A549 (cell line): Measurements from ENCODE around the gene NCOA4. TPM values are rescaled to one million over a fixed set of nuclear protein-coding genes. Genes with fewer than 3 reads are reported as not detected.
"Not testable (repeated sequence)": the region's sequence is repeated elsewhere in the genome, so short reads cannot be mapped to it uniquely, and the experiment has no call there.

ENCODE experiments used
- ATAC-seq, 2 experiments: fragments of 200-7000 bp in 1 of 2; fragments of >200 bp in 1 of 2; cut with Nextera tagmentation in 1 of 2; cut with Tn5 transposase in 1 of 2; 3 replicates each; pipeline versions ENCODE4 v1.8.0 to v1.9.1; 2018 to 2020; ENCODE audit warnings: mild to moderate bottlenecking in 1 of 2, moderate library complexity in 1 of 2
- CTCF ChIA-PET: fragments of 300-600 bp; sonication (Branson Sonifier 250); formaldehyde crosslinking; extraction: SDS; loops from one replicate; lab custom pipeline; 2021; ENCODE audit warnings: antibody characterized with exemption, inconsistent platforms; lab: Yijun Ruan, JAX
- POLR2A ChIA-PET: fragments of 350-600 bp; formaldehyde crosslinking; extraction: SDS; loops from one replicate; lab custom pipeline; 2021; ENCODE audit warnings: antibody characterized with exemption, inconsistent platforms; lab: Yijun Ruan, JAX
- DNase-seq, 2 experiments: peaks; one replicate each; pipeline versions ENCODE4 v3.0.0 to v3.0.0-alpha.2; 2011 to 2016; ENCODE audit warnings: low read depth in 1 of 2, low spot score in 1 of 2
- FAIRE-seq: peaks from 2 replicates; lab custom pipeline; 2011; peaks lifted over from hg19 to GRCh38; lab: Jason Lieb, UNC
- H3K27ac ChIP-seq, 2 experiments: fragments of >200 bp; sonication (Bioruptor Twin); formaldehyde crosslinking; 3 replicates each; pipeline ENCODE4 v1.5.1; 2016 to 2017
- H3K4me1 ChIP-seq: fragments of >200 bp; sonication (Bioruptor Twin); formaldehyde crosslinking; 3 replicates; pipeline ENCODE4 v1.6.1; 2016
- H3K4me2 ChIP-seq: fragments of >200 bp; sonication (Bioruptor Twin); formaldehyde crosslinking; 3 replicates; pipeline ENCODE4 v1.6.1; 2016
- H3K4me3 ChIP-seq: fragments of >200 bp; sonication (Bioruptor Twin); formaldehyde crosslinking; 3 replicates; pipeline ENCODE4 v1.5.1; 2016
- H3K9me3 ChIP-seq: fragments of >200 bp; sonication (Bioruptor Twin); formaldehyde crosslinking; 3 replicates; pipeline ENCODE4 v1.6.1; 2016
- BCL3 ChIP-seq: fragments of >200 bp; sonication (Bioruptor Twin); formaldehyde crosslinking; IDR thresholded peaks from 3 replicates; pipeline ENCODE4 v1.6.1; 2016
- CHD4 ChIP-seq: fragments of 200-600 bp; sonication (generic); IDR thresholded peaks from 2 replicates; pipeline ENCODE4 v1.6.1; 2016; ENCODE audit warnings: antibody characterized with exemption, mild to moderate bottlenecking, borderline replicate concordance
- FOSL2 ChIP-seq, 2 experiments: fragments of 450-650 bp in 1 of 2; fragments of >200 bp in 1 of 2; sonication (Bioruptor Twin) in 1 of 2; formaldehyde crosslinking; IDR thresholded peaks; 2 replicates each; pipeline versions ENCODE4 v1.5.0 to v1.6.1; 2016 to 2020; ENCODE audit warnings: mild to moderate bottlenecking in 1 of 2, moderate library complexity in 1 of 2
- FOXS1 ChIP-seq: fragments of 250-450 bp; sonication (Bioruptor Pico); IDR thresholded peaks from 2 replicates; pipeline ENCODE4 v1.5.0; 2020; ENCODE audit warnings: mild to moderate bottlenecking, moderate library complexity
- HEYL ChIP-seq: fragments of 250-450 bp; sonication (Bioruptor Pico); IDR thresholded peaks from 2 replicates; pipeline ENCODE4 v1.8.0; 2021; ENCODE audit warnings: mild to moderate bottlenecking, moderate library complexity
- HOXA7 ChIP-seq: fragments of 250-450 bp; sonication (Bioruptor Pico); IDR thresholded peaks from 2 replicates; pipeline ENCODE4 v1.5.0; 2020; ENCODE audit warnings: mild to moderate bottlenecking, moderate library complexity
- KDM1A ChIP-seq: fragments of 200-600 bp; sonication (generic); IDR thresholded peaks from 2 replicates; pipeline ENCODE4 v1.6.1; 2016; ENCODE audit warnings: low read depth, mild to moderate bottlenecking
- MAFK ChIP-seq: fragments of 450-650 bp; IDR thresholded peaks from 2 replicates; pipeline ENCODE4 v1.6.1; 2014; ENCODE audit not compliant: partially characterized antibody
- NFE2L2 ChIP-seq: fragments of 150-350 bp; conservative IDR thresholded peaks from 2 replicates; pipeline ENCODE4 v1.6.1; 2014; ENCODE audit warnings: low read length
- NPAS2 ChIP-seq: fragments of 250-450 bp; sonication (Bioruptor Pico); IDR thresholded peaks from 2 replicates; pipeline ENCODE4 v1.8.0; 2022; ENCODE audit warnings: mild to moderate bottlenecking, moderate library complexity, borderline replicate concordance
- NR3C1 ChIP-seq: fragments of >200 bp; sonication (Bioruptor Twin); formaldehyde crosslinking; IDR thresholded peaks from 3 replicates; pipeline ENCODE4 v1.6.1; 2017
- PHF8 ChIP-seq: fragments of 200-600 bp; sonication (generic); IDR thresholded peaks from 2 replicates; pipeline ENCODE4 v1.6.1; 2016; ENCODE audit warnings: low read depth, mild to moderate bottlenecking, antibody characterized with exemption, moderate library complexity, borderline replicate concordance
- RAD21 ChIP-seq, 2 experiments: fragments of >200 bp in 1 of 2; sonication (Bioruptor Twin) in 1 of 2; formaldehyde crosslinking in 1 of 2; IDR thresholded peaks in 1 of 2; conservative IDR thresholded peaks in 1 of 2; 2 replicates in 1 of 2; 3 replicates in 1 of 2; pipeline ENCODE4 v1.6.1; 2012 to 2018; ENCODE audit warnings: inconsistent platforms in 1 of 2
- REST ChIP-seq: fragments of 200-600 bp; sonication (generic); IDR thresholded peaks from 2 replicates; pipeline ENCODE4 v1.6.1; 2016; ENCODE audit warnings: antibody characterized with exemption, mild to moderate bottlenecking, moderate library complexity
- RNF2 ChIP-seq: fragments of 200-600 bp; sonication (generic); IDR thresholded peaks from 2 replicates; pipeline ENCODE4 v1.6.1; 2016; ENCODE audit warnings: low read depth, mild to moderate bottlenecking, antibody characterized with exemption, moderate library complexity, borderline replicate concordance
- ZFP36 ChIP-seq: fragments of 450-650 bp; IDR thresholded peaks from 2 replicates; pipeline ENCODE4 v1.6.1; 2014; ENCODE audit warnings: borderline replicate concordance; ENCODE audit not compliant: partially characterized antibody
- WGBS: methylation state at CpG from one replicate; pipeline ENCODE4 v1.1.6; 2017; ENCODE audit errors: missing lambda C conversion rate; 5-methylcytosine and 5-hydroxymethylcytosine counted together
- polyA plus RNA-seq, 4 experiments: library from polyadenylated mRNA; depleted of rRNA in 3 of 4; stranded (reverse); fragments of >200 nt; fragmentation: RNase III in 1 of 4; extraction: RNeasy Plus Mini Kit Qiagen cat#74134 plus additional on column Dnase treatment in 1 of 4; gene quantifications; 2 replicates in 3 of 4; 3 replicates in 1 of 4; pipeline ENCODE4 v1.2.3, GENCODE V29; 2011 to 2017

Gene NCOA4
- polyA plus RNA-seq, 2 of the 4 experiments (the other 2 are of a cell fraction): 72.1 to 112 TPM

- no peak overlapping the region for H3K4me2 ChIP-seq
- 86% methylated on average over 9 of the region's 9 CpGs for WGBS
- peaks cover 20% of the 10 kb centered on the region for H3K4me1 ChIP-seq
- no peak overlapping the region for H3K27ac ChIP-seq
- POLR2A ChIA-PET: no interaction called here
- ATAC-seq: no peak
- FAIRE-seq: no peak
- no peak for TF ChIP-seq ZFP36
- TF ChIP-seq PHF8: no peak
- no peak for TF ChIP-seq HOXA7
- TF ChIP-seq NR3C1: no peak
- TF ChIP-seq CHD4: no peak
- TF ChIP-seq KDM1A: no peak
- no peak for TF ChIP-seq NPAS2 (CRISPR knock-in tag)
- TF ChIP-seq MAFK: no peak
- no peak for TF ChIP-seq RNF2
- TF ChIP-seq REST: no peak
- TF ChIP-seq FOSL2 (IDR thresholded peaks at IDR 0.05): no peak
- TF ChIP-seq FOSL2 (CRISPR knock-in tag; IDR thresholded peaks at IDR 0.05): no peak
- TF ChIP-seq HEYL (CRISPR knock-in tag): no peak
- no peak for TF ChIP-seq NFE2L2
- TF ChIP-seq RAD21 (conservative IDR thresholded peaks at IDR 0.05 in 1 of 2, IDR thresholded peaks at IDR 0.05 in 1 of 2): no peak
- no peak for TF ChIP-seq BCL3
- TF ChIP-seq FOXS1 (CRISPR knock-in tag): no peak
- TF ChIP-seq, all 56 proteins: peak for 0
- CTCF ChIA-PET: no interaction called here
- DNase-seq: no peak
- no peak overlapping the region for H3K4me3 ChIP-seq
- H3K9me3 ChIP-seq: no peaks in the 10 kb centered on the region
These were observed 27.3 kb downstream of the NCOA4 start for GRCh38 chr10:46002916-46003693.

- H3K4me3 ChIP-seq, DNase-seq, H3K4me2 ChIP-seq, H3K27ac ChIP-seq, FAIRE-seq, H3K9me3 ChIP-seq, POLR2A ChIA-PET, ATAC-seq: not testable (repeated sequence)
- 85% methylated on average over 7 of the region's 7 CpGs for WGBS
- CTCF ChIA-PET: interaction anchor here (1.1 to 1.5 kb wide), 2 partner anchors 13 to 26 kb away, joined by 3 to 4 read pairs; no protein-coding TSS in a partner anchor
- peaks cover 20% of the 10 kb centered on the region for H3K4me1 ChIP-seq
These were observed 28.2 kb downstream of the NCOA4 start for GRCh38 chr10:46002189-46002687.
